HG02678 (cell line): ENCODE data around the gene VWA1.
A peak's percentile ranks its signal among the peaks of the same experiment; 100 is the strongest.

ENCODE experiments used
- ATAC-seq: cut with Tn5 transposase; IDR thresholded peaks from one replicate; pipeline ENCODE4 v1.9.1; 2021; ENCODE audit warnings: mild to moderate bottlenecking, moderate library complexity; ENCODE audit not compliant: unreplicated experiment

The VWA1 gene

GRCh38 chr1:1435106-1435903 is at the start of gene VWA1:
Gene VWA1 (plus strand): TSS chr1:1435690. CDS start chr1:1435749, 59 bp downstream.
- ATAC-seq = peak; percentile 42

GRCh38 chr1:1385931-1386330 is 49.6 kb upstream of the VWA1 start:
- no peak for ATAC-seq

- no peak for ATAC-seq
Observed at GRCh38 chr1:1387098-1388077, 48.1 kb upstream of the VWA1 start.

- no peak for ATAC-seq
Observed at GRCh38 chr1:1388078-1388472, 47.4 kb upstream of the VWA1 start.

- ATAC-seq = no peak
Observed at GRCh38 chr1:1390675-1391074, 44.8 kb upstream of the VWA1 start.

- ATAC-seq = no peak
Observed at GRCh38 chr1:1391225-1391624, 44.3 kb upstream of the VWA1 start.

- no peak for ATAC-seq
Observed at GRCh38 chr1:1393014-1393413, 42.5 kb upstream of the VWA1 start.

GRCh38 chr1:1393428-1393827 is 42.1 kb upstream of the VWA1 start:
- no peak for ATAC-seq

- ATAC-seq = no peak
Observed at GRCh38 chr1:1394116-1394515, 41.4 kb upstream of the VWA1 start.

GRCh38 chr1:1395166-1395565 is 40.3 kb upstream of the VWA1 start:
- ATAC-seq = no peak

- no peak for ATAC-seq
Observed at GRCh38 chr1:1397839-1398523, 37.5 kb upstream of the VWA1 start.

GRCh38 chr1:1398677-1399186 is 36.8 kb upstream of the VWA1 start:
- ATAC-seq = peak; percentile 4

GRCh38 chr1:1399187-1399871 is 36.2 kb upstream of the VWA1 start, which contains the start of gene CCNL2:
Gene CCNL2 (minus strand): TSS chr1:1399335. CDS start chr1:1399306, 29 bp downstream.
- ATAC-seq = peak; percentile 94

GRCh38 chr1:1399872-1400575 is 35.5 kb upstream of the VWA1 start:
- ATAC-seq = no peak

GRCh38 chr1:1400576-1401456 is 34.7 kb upstream of the VWA1 start:
- no peak for ATAC-seq

GRCh38 chr1:1401457-1402010 is 34.0 kb upstream of the VWA1 start:
- ATAC-seq = no peak

GRCh38 chr1:1402072-1402900 is 33.2 kb upstream of the VWA1 start:
- ATAC-seq = no peak
